ENCODE results near the gene CASS4. TPM values are rescaled to one million over a fixed set of nuclear protein-coding genes. Genes with fewer than 3 reads are reported as not detected.
A peak's percentile ranks its signal among the peaks of the same experiment; 100 is the strongest.

CASS4 gene
- total RNA-seq, 1 experiment from 2014 or later: 0.28 TPM

DNA sequence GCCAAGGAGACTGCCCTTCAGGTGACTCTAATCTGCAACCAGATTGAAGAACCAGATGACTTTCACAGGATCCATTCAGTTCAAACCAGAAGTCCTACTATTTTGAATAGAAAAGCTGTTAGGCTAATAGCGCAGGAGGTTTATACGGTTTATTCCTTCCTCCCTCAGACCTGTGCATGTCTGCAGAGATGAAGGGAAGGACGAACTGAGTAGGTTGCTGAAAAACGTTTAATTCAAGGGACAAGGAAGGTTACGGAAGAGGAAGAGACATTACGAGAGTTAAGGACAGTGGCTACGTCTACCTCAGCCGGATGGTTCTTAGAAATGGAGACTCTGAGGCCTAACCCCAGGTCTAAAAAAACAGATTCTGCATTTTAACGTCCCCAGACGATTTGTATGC lies 21.0 kb upstream of the CASS4 start:
- ChIA-PET POLR2A (ENCODE audit: low non-redundant PET) (interaction anchor here (0.5 to 0.7 kb wide), 2 partner anchors 114 to 1648 kb away, joined by 3 read pairs; no protein-coding TSS in a partner anchor), CTCF (no interaction called here)
- H3K27ac ChIP-seq (ENCODE audit: low read depth, low read length, poor library complexity, severe bottlenecking): peak overlapping the region; percentile 88
- TF ChIP-seq EZH2 (IDR thresholded peaks at IDR 0.05; ENCODE audit: borderline replicate concordance, low read depth, low read length, poor library complexity, severe bottlenecking): no peak
- TF ChIP-seq, protein P1, sequence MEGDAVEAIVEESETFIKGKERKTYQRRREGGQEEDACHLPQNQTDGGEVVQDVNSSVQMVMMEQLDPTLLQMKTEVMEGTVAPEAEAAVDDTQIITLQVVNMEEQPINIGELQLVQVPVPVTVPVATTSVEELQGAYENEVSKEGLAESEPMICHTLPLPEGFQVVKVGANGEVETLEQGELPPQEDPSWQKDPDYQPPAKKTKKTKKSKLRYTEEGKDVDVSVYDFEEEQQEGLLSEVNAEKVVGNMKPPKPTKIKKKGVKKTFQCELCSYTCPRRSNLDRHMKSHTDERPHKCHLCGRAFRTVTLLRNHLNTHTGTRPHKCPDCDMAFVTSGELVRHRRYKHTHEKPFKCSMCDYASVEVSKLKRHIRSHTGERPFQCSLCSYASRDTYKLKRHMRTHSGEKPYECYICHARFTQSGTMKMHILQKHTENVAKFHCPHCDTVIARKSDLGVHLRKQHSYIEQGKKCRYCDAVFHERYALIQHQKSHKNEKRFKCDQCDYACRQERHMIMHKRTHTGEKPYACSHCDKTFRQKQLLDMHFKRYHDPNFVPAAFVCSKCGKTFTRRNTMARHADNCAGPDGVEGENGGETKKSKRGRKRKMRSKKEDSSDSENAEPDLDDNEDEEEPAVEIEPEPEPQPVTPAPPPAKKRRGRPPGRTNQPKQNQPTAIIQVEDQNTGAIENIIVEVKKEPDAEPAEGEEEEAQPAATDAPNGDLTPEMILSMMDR (conservative IDR thresholded peaks at IDR 0.05; ENCODE audit: low read depth, low read length): no peak
- peak overlapping the region; percentile 81 for H3K4me3 ChIP-seq (ENCODE audit: low read depth, low read length, poor library complexity, severe bottlenecking)
- no peaks in the 10 kb centered on the region for H3K9me3 ChIP-seq (ENCODE audit: low read depth, low read length, poor library complexity, severe bottlenecking)
- BruUV-seq (replicated peaks): TSS peak; percentile 86
- peaks cover 58% of the 10 kb centered on the region for H3K36me3 ChIP-seq (ENCODE audit: insufficient read depth, low read length, poor library complexity, severe bottlenecking)
- DNase-seq (ENCODE audit: low spot score): no peak
- intact Hi-C loops (cut with micrococcal nuclease; ENCODE audit: unreplicated experiment): loop anchor here (5.0 kb wide), 1 partner anchor 76 kb away; the partner anchor contains the start of gene RTF2
- no peaks in the 10 kb centered on the region for H3K27me3 ChIP-seq (replicated peaks; ENCODE audit: insufficient read depth, low read depth, low read length, poor library complexity)
- peaks cover 22% of the 10 kb centered on the region for H3K4me1 ChIP-seq (ENCODE audit: insufficient read depth, low read length, poor library complexity, severe bottlenecking)

DNA sequence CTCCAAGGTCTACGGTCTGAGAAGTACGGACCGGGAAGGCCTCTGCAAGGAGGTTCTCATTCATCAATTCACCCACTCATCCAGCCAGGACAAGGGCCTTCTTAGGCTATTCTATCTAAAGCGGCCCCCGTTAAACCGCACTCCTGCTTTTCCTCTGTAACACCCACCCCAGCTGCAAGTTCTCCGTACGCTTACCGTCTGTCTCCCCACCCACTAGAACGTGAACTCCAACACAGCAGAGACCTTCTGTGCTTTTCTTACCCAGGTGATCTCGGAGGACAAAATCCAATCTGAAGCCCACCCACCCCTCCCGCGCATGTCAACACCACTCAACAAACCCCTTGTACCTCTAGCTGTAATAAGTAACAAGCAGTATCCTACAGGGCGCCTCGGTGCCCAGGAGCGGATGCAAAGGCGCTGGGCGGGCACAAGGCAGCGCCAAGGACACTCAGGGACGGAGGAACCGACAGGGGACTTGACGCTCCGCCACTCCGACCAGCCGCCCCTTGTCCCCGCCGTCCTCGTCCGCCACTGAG lies 20.4 kb upstream of the CASS4 start:
- Histone ChIP-seq H3K4me1 (ENCODE audit: insufficient read depth, low read length, poor library complexity, severe bottlenecking) (peaks cover 22% of the 10 kb centered on the region), H3K36me3 (ENCODE audit: insufficient read depth, low read length, poor library complexity, severe bottlenecking) (peaks cover 58% of the 10 kb centered on the region), H3K27ac (ENCODE audit: low read depth, low read length, poor library complexity, severe bottlenecking) (peak overlapping the region; percentile 88), H3K9me3 (ENCODE audit: low read depth, low read length, poor library complexity, severe bottlenecking) (no peaks in the 10 kb centered on the region), H3K27me3 (replicated peaks; ENCODE audit: insufficient read depth, low read depth, low read length, poor library complexity) (no peaks in the 10 kb centered on the region), H3K4me3 (ENCODE audit: low read depth, low read length, poor library complexity, severe bottlenecking) (peak overlapping the region; percentile 81)
- ChIA-PET CTCF (no interaction called here), POLR2A (ENCODE audit: low non-redundant PET) (interaction anchor here (0.7 kb wide), 1 partner anchor 113 kb away, joined by 3 read pairs; no protein-coding TSS in a partner anchor)
- intact Hi-C loops (cut with micrococcal nuclease; ENCODE audit: unreplicated experiment): loop anchor here (5.0 kb wide), 1 partner anchor 76 kb away; the partner anchor contains the start of gene RTF2
- no peak for TF ChIP-seq EZH2 (IDR thresholded peaks at IDR 0.05; ENCODE audit: borderline replicate concordance, low read depth, low read length, poor library complexity, severe bottlenecking)
- TF ChIP-seq, protein P1 (conservative IDR thresholded peaks at IDR 0.05; ENCODE audit: low read depth, low read length): no peak
- DNase-seq (ENCODE audit: low spot score): peak; percentile 10
- no TSS peak for BruUV-seq (replicated peaks)

DNA sequence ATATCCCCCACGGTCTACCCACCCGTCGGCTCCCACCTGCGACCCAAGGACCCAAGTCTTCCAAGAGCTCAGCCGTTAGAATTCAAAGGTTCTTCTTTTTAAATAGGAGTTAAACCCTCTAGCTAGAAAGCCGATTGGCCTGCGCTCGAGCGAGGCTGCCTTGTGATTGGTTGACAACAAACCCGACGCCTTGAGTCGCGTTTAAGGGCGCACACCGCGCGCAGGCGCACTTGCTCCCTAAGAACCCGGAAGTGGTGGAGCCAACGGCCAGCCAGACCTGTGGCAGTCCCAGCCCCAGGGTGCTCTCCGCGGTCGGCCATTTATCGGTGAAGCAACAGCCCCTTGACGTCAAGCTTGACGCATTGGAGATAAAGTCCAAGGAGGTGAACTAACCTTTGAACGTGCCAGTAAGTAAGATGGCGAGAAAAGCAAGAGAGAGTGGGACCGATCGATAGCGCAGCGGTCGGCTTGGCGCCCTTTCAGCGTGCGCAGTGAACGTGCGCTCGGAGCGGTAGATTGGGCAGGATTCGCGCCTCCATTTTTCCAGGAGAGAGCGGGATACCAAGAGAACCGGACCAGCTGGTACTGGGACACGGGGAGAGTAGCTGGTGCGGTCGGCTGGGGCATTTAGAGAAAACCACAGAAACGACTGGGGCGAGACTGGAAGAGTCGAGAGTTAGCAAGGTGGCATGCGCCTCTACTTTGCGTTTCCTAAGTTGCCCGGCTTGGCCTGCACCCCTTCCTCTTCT lies 19.8 kb upstream of the CASS4 start, which contains the start of the genes AURKA and CSTF1:
TSS of gene AURKA (minus strand) at position 84 of the 749 bp plus-strand sequence. CDS start 4,018 bp downstream, outside the sequence.
TSS of gene CSTF1 (plus strand) at position 514 of the 749 bp plus-strand sequence. CDS start 2,908 bp downstream, outside the sequence.
- TF ChIP-seq, protein P1 (conservative IDR thresholded peaks at IDR 0.05; ENCODE audit: low read depth, low read length): no peak
- no peak for TF ChIP-seq EZH2 (IDR thresholded peaks at IDR 0.05; ENCODE audit: borderline replicate concordance, low read depth, low read length, poor library complexity, severe bottlenecking)
- Histone ChIP-seq H3K4me3 (ENCODE audit: low read depth, low read length, poor library complexity, severe bottlenecking) (peak within 1 kb of the TSS; percentile 81), H3K9me3 (ENCODE audit: low read depth, low read length, poor library complexity, severe bottlenecking) (no peaks in the 10 kb centered on the region), H3K4me1 (ENCODE audit: insufficient read depth, low read length, poor library complexity, severe bottlenecking) (peaks cover 22% of the 10 kb centered on the region), H3K27me3 (replicated peaks; ENCODE audit: insufficient read depth, low read depth, low read length, poor library complexity) (no peaks in the 10 kb centered on the region), H3K27ac (ENCODE audit: low read depth, low read length, poor library complexity, severe bottlenecking) (peak within 1 kb of the TSS; percentile 88), H3K36me3 (ENCODE audit: insufficient read depth, low read length, poor library complexity, severe bottlenecking) (peaks cover 58% of the 10 kb centered on the region)
- ChIA-PET CTCF (interaction anchor here (0.6 kb wide), 1 partner anchor 34 kb away, joined by 5 read pairs; no protein-coding TSS in a partner anchor), POLR2A (ENCODE audit: low non-redundant PET) (interaction anchor here (0.7 kb wide), 1 partner anchor 1220 kb away, joined by 4 read pairs; no protein-coding TSS in a partner anchor)
- peak; percentile 99 for DNase-seq (ENCODE audit: low spot score)
- TSS peak; percentile 59 for BruUV-seq (replicated peaks)
- intact Hi-C loops (cut with micrococcal nuclease; ENCODE audit: unreplicated experiment): loop anchor here (5.0 kb wide), 1 partner anchor 75 kb away; the partner anchor contains the start of gene RTF2
